Chondrocyte (in vitro differentiated cells): ENCODE data around the gene PLB1. TPM values are rescaled to one million over a fixed set of nuclear protein-coding genes. Genes with fewer than 3 reads are reported as not detected.

Source experiments
- DNase-seq: peaks from one replicate; pipeline ENCODE4 v3.0.0; 2021; ENCODE audit warnings: mixed read lengths, low spot score
- H3K27ac Mint-ChIP-seq: one replicate; pipeline ENCODE4 v1.8.0; 2021; ENCODE audit warnings: mild to moderate bottlenecking, moderate library complexity, mixed read lengths; ENCODE audit not compliant: unreplicated experiment
- H3K27me3 Mint-ChIP-seq: 2 replicates; pipeline ENCODE4 v1.8.0; 2021; ENCODE audit warnings: low read depth, mixed read lengths
- H3K36me3 Mint-ChIP-seq: 2 replicates; pipeline ENCODE4 v1.8.0; 2021; ENCODE audit warnings: low read depth, mixed read lengths
- H3K4me1 Mint-ChIP-seq: 2 replicates; pipeline ENCODE4 v1.8.0; 2021; ENCODE audit warnings: low read depth, mild to moderate bottlenecking, mixed read lengths
- H3K4me3 Mint-ChIP-seq: one replicate; pipeline ENCODE4 v1.8.0; 2021; ENCODE audit warnings: mild to moderate bottlenecking, moderate library complexity, mixed read lengths; ENCODE audit not compliant: unreplicated experiment
- H3K9me3 Mint-ChIP-seq: 2 replicates; pipeline ENCODE4 v1.8.0; 2021; ENCODE audit warnings: low read depth, mixed read lengths
- CTCF ChIP-seq: fragments of 200-600 bp; sonication (generic); IDR thresholded peaks from 2 replicates; pipeline ENCODE4 v1.5.0; 2021; ENCODE audit warnings: antibody characterized with exemption, mild to moderate bottlenecking, moderate library complexity
- total RNA-seq: library from RNA; stranded (reverse); gene quantifications from 3 replicates; pipeline ENCODE4 v1.2.1, GENCODE V29; 2021

The PLB1 gene
- total RNA-seq, 1 donor from 2014 or later: 4.4 TPM

- H3K9me3 Mint-ChIP-seq: no peaks in the 10 kb centered on the region
- no peaks in the 10 kb centered on the region for H3K36me3 Mint-ChIP-seq
- no peak overlapping the region for H3K27ac Mint-ChIP-seq
These were observed 46.8 kb upstream of the PLB1 start for GRCh38 chr2:28449126-28449487.

GRCh38 chr2:28449488-28450395, 46.1 kb upstream of the PLB1 start:
- H3K27me3 Mint-ChIP-seq: no peaks in the 10 kb centered on the region
- no peaks in the 10 kb centered on the region for H3K36me3 Mint-ChIP-seq
- TF ChIP-seq CTCF: no peak
- peaks cover 39% of the 10 kb centered on the region for H3K4me1 Mint-ChIP-seq
- no peaks in the 10 kb centered on the region for H3K9me3 Mint-ChIP-seq
- H3K27ac Mint-ChIP-seq: peak overlapping the region; percentile 53
- no peak for DNase-seq
- H3K4me3 Mint-ChIP-seq: no peak overlapping the region

More at GRCh38 chr2:28449126-28449487, 46.8 kb upstream of the PLB1 start:
- Mint-ChIP-seq H3K4me3 (no peak overlapping the region), H3K4me1 (peaks cover 39% of the 10 kb centered on the region), H3K27me3 (no peaks in the 10 kb centered on the region)
- DNase-seq: no peak
- TF ChIP-seq CTCF: no peak

GRCh38 chr2:28450901-28451565, 44.8 kb upstream of the PLB1 start:
- no peak for DNase-seq
- TF ChIP-seq CTCF: no peak
- no peaks in the 10 kb centered on the region for H3K27me3 Mint-ChIP-seq
- no peaks in the 10 kb centered on the region for H3K36me3 Mint-ChIP-seq
- H3K27ac Mint-ChIP-seq: peak overlapping the region; percentile 15
- no peak overlapping the region for H3K4me3 Mint-ChIP-seq
- H3K4me1 Mint-ChIP-seq: peaks cover 27% of the 10 kb centered on the region
- no peaks in the 10 kb centered on the region for H3K9me3 Mint-ChIP-seq

- H3K4me1 Mint-ChIP-seq: peaks cover 25% of the 10 kb centered on the region
- no peak for TF ChIP-seq CTCF
- no peak overlapping the region for H3K27ac Mint-ChIP-seq
- no peaks in the 10 kb centered on the region for H3K27me3 Mint-ChIP-seq
- H3K4me3 Mint-ChIP-seq: no peak overlapping the region
- H3K36me3 Mint-ChIP-seq: no peaks in the 10 kb centered on the region
- no peaks in the 10 kb centered on the region for H3K9me3 Mint-ChIP-seq
- no peak for DNase-seq
These were observed 43.9 kb upstream of the PLB1 start for GRCh38 chr2:28451793-28452533.

- Mint-ChIP-seq H3K4me3 (no peak overlapping the region), H3K9me3 (no peaks in the 10 kb centered on the region), H3K36me3 (no peaks in the 10 kb centered on the region), H3K27me3 (no peaks in the 10 kb centered on the region), H3K27ac (no peak overlapping the region), H3K4me1 (peaks cover 25% of the 10 kb centered on the region)
- no peak for DNase-seq
- TF ChIP-seq CTCF: peak; percentile 90
These were observed 43.3 kb upstream of the PLB1 start for GRCh38 chr2:28452534-28453081.
